OCI-LY7 (cell line): ENCODE data around the gene OR2W3. TPM values are rescaled to one million over a fixed set of nuclear protein-coding genes. Genes with fewer than 3 reads are reported as not detected.

ENCODE experiments used
- BruUV-seq: library from RNA; stranded (reverse); fragments of 400-500 nt; replicated peaks from 2 replicates; lab custom pipeline; 2021; lab: Mats Ljungman, UMichigan
- CTCF ChIA-PET: fragments of 300-600 bp; sonication (Branson Sonifier 250); formaldehyde crosslinking; loops from one replicate; lab custom pipeline; 2022; ENCODE audit warnings: antibody characterized with exemption; ENCODE audit not compliant: unreplicated experiment; lab: Charles Lee
- POLR2A ChIA-PET: fragments of 300-600 bp; sonication (Branson Sonifier 250); formaldehyde crosslinking; loops from one replicate; lab custom pipeline; 2022; ENCODE audit warnings: antibody characterized with exemption; lab: Charles Lee
- DNase-seq: peaks from one replicate; pipeline ENCODE4 v3.0.0-alpha.2; 2015; ENCODE audit warnings: low spot score
- H2AFZ ChIP-seq: fragments of 200-600 bp; sonication (generic), shearing (Covaris generic); 2 replicates; pipeline ENCODE4 v1.6.1; 2014; ENCODE audit warnings: mild to moderate bottlenecking, antibody characterized with exemption, low read length, moderate library complexity
- H3K27ac ChIP-seq: fragments of 200-600 bp; sonication (generic); 2 replicates; pipeline ENCODE4 v1.5.1; 2014; ENCODE audit warnings: mixed run types, low read depth, mild to moderate bottlenecking, moderate library complexity, low read length, inconsistent platforms; ENCODE audit not compliant: poor library complexity, severe bottlenecking
- H3K36me3 ChIP-seq: fragments of 200-600 bp; sonication (generic); 2 replicates; pipeline ENCODE4 v1.6.1; 2014; ENCODE audit warnings: mild to moderate bottlenecking, antibody characterized with exemption, low read length, moderate library complexity, mixed read lengths; ENCODE audit not compliant: insufficient read depth
- H3K4me1 ChIP-seq: fragments of 200-600 bp; sonication (generic); 2 replicates; pipeline ENCODE4 v1.5.1; 2014; ENCODE audit warnings: mild to moderate bottlenecking, low read length; ENCODE audit not compliant: insufficient read depth, poor library complexity, severe bottlenecking
- H3K4me2 ChIP-seq: fragments of 200-600 bp; sonication (generic); 2 replicates; pipeline ENCODE4 v1.6.1; 2014; ENCODE audit warnings: mild to moderate bottlenecking, low read length
- H3K4me3 ChIP-seq: fragments of 200-600 bp; sonication (generic); 2 replicates; pipeline ENCODE4 v1.5.1; 2014; ENCODE audit warnings: mild to moderate bottlenecking, low read depth, low read length; ENCODE audit not compliant: poor library complexity, severe bottlenecking
- H3K79me2 ChIP-seq: fragments of 200-600 bp; sonication (generic); 2 replicates; pipeline ENCODE4 v1.6.1; 2016; ENCODE audit warnings: low read depth, mild to moderate bottlenecking, low read length, moderate library complexity, mixed read lengths; ENCODE audit not compliant: insufficient read depth
- H3K9me2 ChIP-seq: fragments of 200-600 bp; sonication (generic); 2 replicates; pipeline ENCODE4 v1.6.1; 2016; ENCODE audit warnings: mild to moderate bottlenecking, low read length, mixed read lengths; ENCODE audit not compliant: insufficient read depth
- H3K9me3 ChIP-seq: fragments of 200-600 bp; sonication (generic); 2 replicates; pipeline ENCODE4 v1.6.1; 2014; ENCODE audit warnings: mild to moderate bottlenecking, mixed run types, low read length, mixed read lengths
- H4K20me1 ChIP-seq: fragments of 200-600 bp; sonication (generic); 2 replicates; pipeline ENCODE4 v1.6.1; 2014; ENCODE audit warnings: mild to moderate bottlenecking, antibody characterized with exemption, low read length, moderate library complexity, mixed read lengths; ENCODE audit not compliant: insufficient read depth
- EZH2phosphoT487 ChIP-seq: fragments of 200-600 bp; sonication (generic); IDR thresholded peaks from 2 replicates; pipeline ENCODE4 v1.6.1; 2018; ENCODE audit warnings: low read depth, borderline replicate concordance, mild to moderate bottlenecking, mixed run types, antibody characterized with exemption, low read length, moderate library complexity, mixed read lengths
- intact Hi-C: fragments of 100-400 bp; cut with micrococcal nuclease; formaldehyde crosslinking; loops from one replicate; pipeline ENCODE4 v1.10.0; 2022; ENCODE audit not compliant: unreplicated experiment
- total RNA-seq, 2 experiments: library from RNA; depleted of rRNA in 1 of 2; stranded (reverse); fragments of >200 nt in 1 of 2; shearing (Covaris generic) in 1 of 2; gene quantifications; 2 replicates each; pipeline ENCODE4 v1.2.3, GENCODE V29; 2014 to 2022
- TF ChIP-seq, protein P1 (sequence below): fragments of 200-600 bp; sonication (generic); conservative IDR thresholded peaks from 2 replicates; pipeline ENCODE4 v1.5.1; 2014; ENCODE audit warnings: mild to moderate bottlenecking, antibody characterized with exemption, low read length, moderate library complexity, mixed read lengths

OR2W3 gene
- total RNA-seq, 2 experiments from 2014 or later: not detected

DNA sequence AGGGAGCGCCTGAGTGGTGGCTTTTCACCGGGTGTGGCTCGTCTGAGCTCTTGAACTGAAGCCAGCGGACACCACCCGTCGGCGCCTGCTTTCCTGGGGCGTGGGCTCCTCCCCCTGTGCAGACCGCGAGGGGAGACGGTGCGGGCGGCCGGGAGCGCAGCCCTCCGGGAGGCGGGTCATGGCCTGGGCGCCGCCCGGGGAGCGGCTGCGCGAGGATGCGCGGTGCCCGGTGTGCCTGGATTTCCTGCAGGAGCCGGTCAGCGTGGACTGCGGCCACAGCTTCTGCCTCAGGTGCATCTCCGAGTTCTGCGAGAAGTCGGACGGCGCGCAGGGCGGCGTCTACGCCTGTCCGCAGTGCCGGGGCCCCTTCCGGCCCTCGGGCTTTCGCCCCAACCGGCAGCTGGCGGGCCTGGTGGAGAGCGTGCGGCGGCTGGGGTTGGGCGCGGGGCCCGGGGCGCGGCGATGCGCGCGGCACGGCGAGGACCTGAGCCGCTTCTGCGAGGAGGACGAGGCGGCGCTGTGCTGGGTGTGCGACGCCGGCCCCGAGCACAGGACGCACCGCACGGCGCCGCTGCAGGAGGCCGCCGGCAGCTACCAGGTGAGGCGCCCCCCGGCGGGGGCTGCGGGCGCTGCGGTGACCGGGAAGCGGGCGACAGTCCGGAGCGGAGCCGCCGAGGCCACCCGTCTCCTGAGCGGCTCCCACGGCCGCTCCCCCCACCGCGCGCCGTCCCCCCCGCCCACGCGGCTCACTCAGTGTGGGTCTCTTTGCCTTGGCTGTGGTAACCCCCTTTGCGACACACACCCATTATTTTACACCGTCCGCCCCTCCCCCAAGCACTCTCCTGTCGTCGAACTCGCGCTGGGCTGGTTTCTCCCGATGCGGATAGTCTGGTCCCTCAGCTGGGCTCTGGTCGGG, 38.1 kb upstream of the OR2W3 start, which contains the start of gene TRIM58:
Gene TRIM58, plus strand, starts transcription at position 119 of the 916 bp plus-strand sequence. Its CDS starts 60 bp downstream, at position 179.
- H3K9me2 ChIP-seq: no peaks in the 10 kb centered on the region
- H3K79me2 ChIP-seq: no peaks in the 10 kb centered on the region
- no peaks in the 10 kb centered on the region for H3K4me1 ChIP-seq
- no peak for DNase-seq
- intact Hi-C loops: no loop called here
- H3K9me3 ChIP-seq: no peaks in the 10 kb centered on the region
- H3K36me3 ChIP-seq: no peaks in the 10 kb centered on the region
- no peak within 1 kb of the TSS for H3K4me3 ChIP-seq
- POLR2A ChIA-PET: no interaction called here
- BruUV-seq: no TSS peak
- H4K20me1 ChIP-seq: no peaks in the 10 kb centered on the region
- CTCF ChIA-PET: no interaction called here
- no peak within 1 kb of the TSS for H3K4me2 ChIP-seq
- no peak for TF ChIP-seq EZH2phosphoT487
- TF ChIP-seq, protein P1, sequence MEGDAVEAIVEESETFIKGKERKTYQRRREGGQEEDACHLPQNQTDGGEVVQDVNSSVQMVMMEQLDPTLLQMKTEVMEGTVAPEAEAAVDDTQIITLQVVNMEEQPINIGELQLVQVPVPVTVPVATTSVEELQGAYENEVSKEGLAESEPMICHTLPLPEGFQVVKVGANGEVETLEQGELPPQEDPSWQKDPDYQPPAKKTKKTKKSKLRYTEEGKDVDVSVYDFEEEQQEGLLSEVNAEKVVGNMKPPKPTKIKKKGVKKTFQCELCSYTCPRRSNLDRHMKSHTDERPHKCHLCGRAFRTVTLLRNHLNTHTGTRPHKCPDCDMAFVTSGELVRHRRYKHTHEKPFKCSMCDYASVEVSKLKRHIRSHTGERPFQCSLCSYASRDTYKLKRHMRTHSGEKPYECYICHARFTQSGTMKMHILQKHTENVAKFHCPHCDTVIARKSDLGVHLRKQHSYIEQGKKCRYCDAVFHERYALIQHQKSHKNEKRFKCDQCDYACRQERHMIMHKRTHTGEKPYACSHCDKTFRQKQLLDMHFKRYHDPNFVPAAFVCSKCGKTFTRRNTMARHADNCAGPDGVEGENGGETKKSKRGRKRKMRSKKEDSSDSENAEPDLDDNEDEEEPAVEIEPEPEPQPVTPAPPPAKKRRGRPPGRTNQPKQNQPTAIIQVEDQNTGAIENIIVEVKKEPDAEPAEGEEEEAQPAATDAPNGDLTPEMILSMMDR: no peak
- H2AFZ ChIP-seq: no peak within 1 kb of the TSS
- no peak within 1 kb of the TSS for H3K27ac ChIP-seq

DNA sequence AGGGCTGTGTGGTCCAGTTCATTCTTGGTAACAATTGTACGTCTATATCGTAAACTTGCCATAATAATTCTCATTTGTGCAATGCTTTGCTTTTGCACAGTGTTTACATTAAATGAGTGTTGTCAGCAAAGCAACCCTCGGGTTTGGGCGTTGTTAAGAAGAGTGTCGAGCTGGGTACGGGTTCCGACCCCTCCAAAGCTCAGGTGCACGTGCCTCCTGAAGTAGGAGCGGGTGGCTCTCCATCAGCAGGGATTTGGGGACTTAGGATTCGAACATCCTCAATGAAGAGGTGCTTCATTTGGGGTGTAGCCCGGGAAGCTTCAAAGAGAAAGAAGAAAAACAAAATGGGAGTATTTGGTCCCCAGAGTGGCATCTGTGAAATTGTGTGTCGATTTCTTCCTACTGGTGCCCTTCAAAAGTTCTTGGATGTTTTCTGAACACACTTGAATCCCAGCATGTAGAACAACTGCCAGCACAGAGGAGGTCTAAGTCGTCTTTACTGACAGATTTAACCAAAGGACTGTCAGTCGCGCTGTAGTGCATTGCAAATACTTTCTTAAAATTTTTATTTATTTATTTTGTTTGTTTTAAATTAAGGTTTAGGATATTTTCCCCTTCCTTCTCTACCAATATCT, 37.3 kb upstream of the OR2W3 start:
- Histone ChIP-seq H3K4me3 (no peak overlapping the region), H4K20me1 (no peaks in the 10 kb centered on the region), H3K9me3 (no peaks in the 10 kb centered on the region), H3K4me2 (no peak overlapping the region), H3K4me1 (no peaks in the 10 kb centered on the region), H2AFZ (no peak overlapping the region), H3K27ac (no peak overlapping the region), H3K79me2 (no peaks in the 10 kb centered on the region), H3K9me2 (no peaks in the 10 kb centered on the region), H3K36me3 (no peaks in the 10 kb centered on the region)
- DNase-seq: no peak
- no peak for TF ChIP-seq EZH2phosphoT487
- TF ChIP-seq, protein P1: no peak
- ChIA-PET CTCF (no interaction called here), POLR2A (no interaction called here)
- BruUV-seq: no TSS peak
- intact Hi-C loops: no loop called here
